Suprapubic skin (tissue), 4 donors: ENCODE results near the gene FAM229B. TPM values are rescaled to one million over a fixed set of nuclear protein-coding genes. Genes with fewer than 3 reads are reported as not detected.
"Not testable (repeated sequence)": the region's sequence is repeated elsewhere in the genome, so short reads cannot be mapped to it uniquely, and the experiment has no call there.

Experiments
- DNase-seq, 2 donors: peaks; one replicate each; pipeline ENCODE4 v3.0.0-alpha.2; 2019; ENCODE audit warnings: low spot score in 2 of 2
- H3K27ac ChIP-seq: fragments of 200-600 bp; sonication (generic); one replicate; pipeline ENCODE4 v1.5.1; 2019
- H3K27me3 ChIP-seq: fragments of 200-600 bp; sonication (generic); one replicate; pipeline ENCODE4 v1.5.1; 2019
- H3K36me3 ChIP-seq: fragments of 200-600 bp; sonication (generic); one replicate; pipeline ENCODE4 v1.5.1; 2019
- H3K4me1 ChIP-seq: fragments of 200-600 bp; sonication (generic); one replicate; pipeline ENCODE4 v1.5.1; 2019
- H3K4me3 ChIP-seq: fragments of 200-600 bp; sonication (generic); one replicate; pipeline ENCODE4 v1.5.1; 2019; ENCODE audit warnings: mild to moderate bottlenecking
- H3K9me3 ChIP-seq: fragments of 200-600 bp; sonication (generic); one replicate; pipeline ENCODE4 v1.5.1; 2019
- EP300 ChIP-seq: sonication (generic); formaldehyde crosslinking; IDR thresholded peaks from one replicate; pipeline ENCODE4 v1.6.1; 2017; ENCODE audit warnings: antibody characterized with exemption
- POLR2A ChIP-seq, 2 donors: fragments of 450-650 bp; IDR thresholded peaks; one replicate each; pipeline ENCODE4 v1.6.1; 2017; ENCODE audit warnings: antibody characterized with exemption in 2 of 2, mild to moderate bottlenecking in 2 of 2, moderate library complexity in 2 of 2
- POLR2AphosphoS5 ChIP-seq, 3 donors: sonication (generic); formaldehyde crosslinking; IDR thresholded peaks; one replicate each; pipeline ENCODE4 v1.6.1; 2017; ENCODE audit warnings: antibody characterized with exemption in 3 of 3
- WGBS: methylation state at CpG from one replicate; pipeline ENCODE4 v1.1.5; 2018; 5-methylcytosine and 5-hydroxymethylcytosine counted together
- total RNA-seq, 4 donors: library from RNA; depleted of rRNA; stranded (reverse); fragments of >200 nt; gene quantifications; one replicate each; pipeline ENCODE4 v1.1.0, GENCODE V29; 2016
- TF ChIP-seq, protein P1 (sequence below), 2 donors: fragments of 200-600 bp in 1 of 2; fragments of 450-650 bp in 1 of 2; sonication (generic) in 1 of 2; IDR thresholded peaks; one replicate each; pipeline ENCODE4 v1.5.1; 2016 to 2019; ENCODE audit warnings: antibody characterized with exemption in 2 of 2, mild to moderate bottlenecking in 1 of 2, moderate library complexity in 1 of 2

Gene FAM229B
- total RNA-seq, 4 donors from 2014 or later: 0.72 to 3.9 (median 2.4) TPM

GRCh38 chr6:112049026-112049799 lies 38.2 kb upstream of the FAM229B start:
- H3K27ac ChIP-seq: no peak overlapping the region
- no peaks in the 10 kb centered on the region for H3K27me3 ChIP-seq
- H3K36me3 ChIP-seq: no peaks in the 10 kb centered on the region
- H3K9me3 ChIP-seq: no peaks in the 10 kb centered on the region
- peaks cover 2% of the 10 kb centered on the region for H3K4me1 ChIP-seq
- DNase-seq: no peak
- no peak overlapping the region for H3K4me3 ChIP-seq
- 84% methylated on average over 6 of the region's 6 CpGs for WGBS
- TF ChIP-seq EP300: no peak
- TF ChIP-seq, protein P1, sequence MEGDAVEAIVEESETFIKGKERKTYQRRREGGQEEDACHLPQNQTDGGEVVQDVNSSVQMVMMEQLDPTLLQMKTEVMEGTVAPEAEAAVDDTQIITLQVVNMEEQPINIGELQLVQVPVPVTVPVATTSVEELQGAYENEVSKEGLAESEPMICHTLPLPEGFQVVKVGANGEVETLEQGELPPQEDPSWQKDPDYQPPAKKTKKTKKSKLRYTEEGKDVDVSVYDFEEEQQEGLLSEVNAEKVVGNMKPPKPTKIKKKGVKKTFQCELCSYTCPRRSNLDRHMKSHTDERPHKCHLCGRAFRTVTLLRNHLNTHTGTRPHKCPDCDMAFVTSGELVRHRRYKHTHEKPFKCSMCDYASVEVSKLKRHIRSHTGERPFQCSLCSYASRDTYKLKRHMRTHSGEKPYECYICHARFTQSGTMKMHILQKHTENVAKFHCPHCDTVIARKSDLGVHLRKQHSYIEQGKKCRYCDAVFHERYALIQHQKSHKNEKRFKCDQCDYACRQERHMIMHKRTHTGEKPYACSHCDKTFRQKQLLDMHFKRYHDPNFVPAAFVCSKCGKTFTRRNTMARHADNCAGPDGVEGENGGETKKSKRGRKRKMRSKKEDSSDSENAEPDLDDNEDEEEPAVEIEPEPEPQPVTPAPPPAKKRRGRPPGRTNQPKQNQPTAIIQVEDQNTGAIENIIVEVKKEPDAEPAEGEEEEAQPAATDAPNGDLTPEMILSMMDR (IDR thresholded peaks at IDR 0.05): no peak
- TF ChIP-seq POLR2A (IDR thresholded peaks at IDR 0.05): no peak
- TF ChIP-seq POLR2AphosphoS5 (IDR thresholded peaks at IDR 0.05): no peak

DNA sequence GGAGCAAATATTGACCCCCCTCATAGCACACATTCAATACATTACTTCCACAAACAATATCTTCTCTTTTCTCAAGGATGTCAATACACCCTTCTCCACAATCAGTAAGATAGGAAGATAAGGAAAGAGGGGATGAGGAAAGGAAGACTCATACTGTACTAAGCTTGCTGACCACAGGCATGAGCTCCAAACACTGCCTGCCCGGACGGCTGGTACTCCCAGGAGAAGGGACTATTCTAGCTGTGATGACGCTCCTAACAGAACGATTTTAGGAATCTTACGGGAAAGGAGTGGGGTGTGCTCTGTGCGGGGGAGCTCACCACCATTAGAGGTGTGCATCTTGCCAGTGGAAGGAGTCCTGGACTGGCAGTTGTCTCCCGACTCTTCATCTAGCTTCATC lies 37.4 kb upstream of the FAM229B start:
- no peak overlapping the region for H3K4me3 ChIP-seq
- no peak overlapping the region for H3K27ac ChIP-seq
- H3K36me3 ChIP-seq: no peaks in the 10 kb centered on the region
- H3K4me1 ChIP-seq: no peaks in the 10 kb centered on the region
- no peaks in the 10 kb centered on the region for H3K27me3 ChIP-seq
- WGBS: 92% methylated on average over 7 of the region's 7 CpGs
- no peak for DNase-seq
- TF ChIP-seq, protein P1 (IDR thresholded peaks at IDR 0.05): no peak
- TF ChIP-seq POLR2AphosphoS5 (IDR thresholded peaks at IDR 0.05) (no peak), EP300 (no peak), POLR2A (IDR thresholded peaks at IDR 0.05) (no peak)
- no peaks in the 10 kb centered on the region for H3K9me3 ChIP-seq

DNA sequence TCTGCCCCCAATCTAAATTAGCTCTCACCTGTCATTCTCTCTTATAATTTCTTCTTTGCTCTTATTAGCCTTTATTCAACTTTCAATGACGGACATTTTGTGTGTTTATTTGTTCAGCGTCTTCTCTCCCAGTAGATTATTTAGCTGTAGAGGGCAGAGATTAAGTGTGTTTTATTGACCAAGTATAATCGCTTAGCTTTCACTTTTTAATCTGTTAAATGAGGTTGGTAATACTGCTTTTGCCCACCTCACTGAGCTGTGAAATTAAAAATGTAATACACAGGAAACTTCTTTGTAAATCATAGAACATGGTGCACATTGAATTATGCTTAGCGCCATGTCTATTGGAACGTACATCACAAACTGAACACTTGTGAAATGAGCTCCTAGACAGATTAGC lies 37.0 kb upstream of the FAM229B start:
- WGBS: 95% methylated on average over 5 of the region's 5 CpGs
- H3K9me3 ChIP-seq: no peaks in the 10 kb centered on the region
- no peaks in the 10 kb centered on the region for H3K4me1 ChIP-seq
- no peak for DNase-seq
- TF ChIP-seq EP300 (no peak), POLR2A (IDR thresholded peaks at IDR 0.05) (no peak), POLR2AphosphoS5 (IDR thresholded peaks at IDR 0.05) (no peak)
- TF ChIP-seq, protein P1 (IDR thresholded peaks at IDR 0.05): no peak
- no peaks in the 10 kb centered on the region for H3K27me3 ChIP-seq
- no peaks in the 10 kb centered on the region for H3K36me3 ChIP-seq
- no peak overlapping the region for H3K27ac ChIP-seq
- no peak overlapping the region for H3K4me3 ChIP-seq

DNA sequence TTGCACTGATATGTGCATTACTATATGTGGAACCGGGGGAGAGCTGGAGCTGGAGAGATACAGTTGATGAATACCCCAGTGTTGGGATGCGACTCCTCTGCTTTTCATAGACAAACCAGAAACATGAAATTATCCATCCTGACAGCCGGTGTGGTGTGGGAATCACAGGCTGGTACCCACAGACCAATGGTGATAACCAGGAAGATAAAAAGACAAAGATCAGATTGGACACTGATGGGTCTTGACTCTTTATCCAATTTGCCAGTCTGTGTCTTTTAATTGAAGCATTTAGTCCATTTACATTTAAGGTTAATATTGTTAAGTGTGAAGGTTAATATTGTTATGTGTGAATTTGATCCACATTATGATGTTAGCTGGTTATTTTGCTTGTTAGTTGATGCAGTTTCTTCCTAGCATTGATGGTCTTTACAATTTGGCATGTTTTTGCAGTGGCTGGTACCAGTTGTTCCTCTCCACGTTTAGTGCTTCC lies 36.1 kb upstream of the FAM229B start:
- H3K27me3 ChIP-seq, H3K27ac ChIP-seq, H3K4me3 ChIP-seq, H3K9me3 ChIP-seq, H3K36me3 ChIP-seq, DNase-seq, H3K4me1 ChIP-seq: not testable (repeated sequence)
- 86% methylated on average over 4 of the region's 4 CpGs for WGBS

GRCh38 chr6:112054001-112054400 lies 33.4 kb upstream of the FAM229B start, which contains the start of gene CCN6:
CCN6 (plus strand) TSS chr6:112054104; CDS start chr6:112054358, 254 bp downstream.
- DNase-seq: no peak
- Histone ChIP-seq H3K36me3 (no peaks in the 10 kb centered on the region), H3K4me1 (no peaks in the 10 kb centered on the region), H3K27ac (no peak within 1 kb of the TSS), H3K27me3 (no peaks in the 10 kb centered on the region), H3K4me3 (no peak within 1 kb of the TSS), H3K9me3 (no peaks in the 10 kb centered on the region)
- WGBS: 81% methylated on average over 12 of the region's 12 CpGs
- TF ChIP-seq, protein P1 (IDR thresholded peaks at IDR 0.05): no peak
- no peak for TF ChIP-seq POLR2AphosphoS5 (IDR thresholded peaks at IDR 0.05)
- TF ChIP-seq POLR2A (IDR thresholded peaks at IDR 0.05): no peak
- TF ChIP-seq EP300: no peak
